Nephron (organoid): ENCODE data around the gene F11R.

Experiments
- H3K27ac Mint-ChIP-seq, 3 experiments: 2 replicates each; pipeline ENCODE4 v1.8.0; 2020; ENCODE audit warnings: mixed read lengths in 3 of 3, mild to moderate bottlenecking in 2 of 3, moderate library complexity in 1 of 3
- H3K27me3 Mint-ChIP-seq: 2 replicates; pipeline ENCODE4 v1.8.0; 2021; ENCODE audit warnings: low read depth, mild to moderate bottlenecking, moderate library complexity, mixed read lengths
- H3K36me3 Mint-ChIP-seq: 2 replicates; pipeline ENCODE4 v1.8.0; 2020; ENCODE audit warnings: low read depth, mixed read lengths
- H3K4me1 Mint-ChIP-seq: 2 replicates; pipeline ENCODE4 v1.8.0; 2020; ENCODE audit warnings: mixed read lengths
- H3K4me3 Mint-ChIP-seq, 3 experiments: 2 replicates each; pipeline ENCODE4 v1.8.0; 2020; ENCODE audit warnings: mild to moderate bottlenecking in 3 of 3, mixed read lengths in 3 of 3, moderate library complexity in 2 of 3
- H3K9me3 Mint-ChIP-seq: 2 replicates; pipeline ENCODE4 v1.8.0; 2020; ENCODE audit warnings: mixed read lengths
- TF ChIP-seq, protein P1 (sequence below), 3 experiments: fragments of 200-600 bp; sonication (generic); IDR thresholded peaks; one replicate each; pipeline ENCODE4 v1.5.0; 2021; ENCODE audit warnings: antibody characterized with exemption in 3 of 3; ENCODE audit not compliant: unreplicated experiment in 3 of 3

The F11R gene

GRCh38 chr1:161048949-161049722 is 28.2 kb upstream of the F11R start:
- Mint-ChIP-seq H3K27me3 (peaks cover 27% of the 10 kb centered on the region), H3K4me3 (peak overlapping the region; percentile 63 to 76 (median 66)), H3K36me3 (peaks cover 19% of the 10 kb centered on the region), H3K9me3 (peaks cover 27% of the 10 kb centered on the region), H3K4me1 (peaks cover 4% of the 10 kb centered on the region), H3K27ac (peak overlapping the region; percentile 39 to 69 (median 53))
- TF ChIP-seq, protein P1, sequence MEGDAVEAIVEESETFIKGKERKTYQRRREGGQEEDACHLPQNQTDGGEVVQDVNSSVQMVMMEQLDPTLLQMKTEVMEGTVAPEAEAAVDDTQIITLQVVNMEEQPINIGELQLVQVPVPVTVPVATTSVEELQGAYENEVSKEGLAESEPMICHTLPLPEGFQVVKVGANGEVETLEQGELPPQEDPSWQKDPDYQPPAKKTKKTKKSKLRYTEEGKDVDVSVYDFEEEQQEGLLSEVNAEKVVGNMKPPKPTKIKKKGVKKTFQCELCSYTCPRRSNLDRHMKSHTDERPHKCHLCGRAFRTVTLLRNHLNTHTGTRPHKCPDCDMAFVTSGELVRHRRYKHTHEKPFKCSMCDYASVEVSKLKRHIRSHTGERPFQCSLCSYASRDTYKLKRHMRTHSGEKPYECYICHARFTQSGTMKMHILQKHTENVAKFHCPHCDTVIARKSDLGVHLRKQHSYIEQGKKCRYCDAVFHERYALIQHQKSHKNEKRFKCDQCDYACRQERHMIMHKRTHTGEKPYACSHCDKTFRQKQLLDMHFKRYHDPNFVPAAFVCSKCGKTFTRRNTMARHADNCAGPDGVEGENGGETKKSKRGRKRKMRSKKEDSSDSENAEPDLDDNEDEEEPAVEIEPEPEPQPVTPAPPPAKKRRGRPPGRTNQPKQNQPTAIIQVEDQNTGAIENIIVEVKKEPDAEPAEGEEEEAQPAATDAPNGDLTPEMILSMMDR (IDR thresholded peaks at IDR 0.05; ENCODE audit: unreplicated experiment in 3 of 3) = no peak

DNA sequence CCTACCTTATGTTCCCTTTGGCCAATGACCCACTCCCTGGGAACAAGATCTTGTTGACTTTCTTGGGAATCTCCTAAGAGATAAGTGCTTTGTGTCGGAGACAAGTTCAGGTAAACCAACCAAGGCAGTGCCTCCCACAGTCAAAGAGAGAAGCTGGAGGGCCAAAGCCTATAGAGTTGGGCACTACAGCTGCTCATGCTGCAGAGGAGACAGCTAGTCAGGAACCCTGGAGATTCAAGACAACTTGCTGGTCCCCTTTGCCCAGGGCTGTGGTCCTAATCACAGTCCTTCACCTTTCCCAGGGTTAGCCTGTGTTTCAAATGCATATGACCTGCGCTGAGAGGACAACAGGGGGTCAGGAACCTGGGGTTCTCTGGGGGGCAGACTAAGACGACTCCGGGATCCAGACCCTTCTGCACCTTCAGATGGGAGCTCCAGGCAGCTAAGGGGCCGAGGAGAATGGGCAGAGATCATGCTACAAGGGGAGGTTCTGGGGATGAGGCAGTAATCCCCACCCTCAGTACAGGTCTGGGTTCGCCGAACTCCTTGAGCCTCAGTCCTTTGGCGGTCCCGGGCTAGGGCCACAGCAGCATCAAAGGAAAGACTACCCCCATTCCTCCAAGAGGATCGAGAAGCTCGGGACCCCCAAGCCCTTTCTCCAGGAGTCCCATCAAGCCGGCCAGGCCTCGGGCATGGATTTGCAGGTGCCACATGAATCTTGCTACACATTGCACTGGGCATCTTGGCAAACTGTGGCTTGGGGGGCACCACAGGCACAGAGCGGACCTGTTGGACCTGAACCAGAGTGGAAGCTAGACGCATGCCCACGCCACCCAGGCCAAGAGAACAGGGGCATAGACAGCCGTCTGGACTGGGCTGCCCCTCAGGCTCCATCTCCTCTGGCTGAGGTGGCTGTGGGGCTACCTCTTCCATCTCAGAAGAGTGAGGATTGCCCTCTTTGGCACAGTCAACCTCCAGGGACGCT is 26.8 kb upstream of the F11R start:
- TF ChIP-seq, protein P1 (IDR thresholded peaks at IDR 0.05; ENCODE audit: unreplicated experiment in 3 of 3) = no peak
- Mint-ChIP-seq H3K4me1 (peaks cover 8% of the 10 kb centered on the region), H3K27ac (peak overlapping the region; percentile 46 to 75 (median 75)), H3K9me3 (peaks cover 27% of the 10 kb centered on the region), H3K4me3 (peak overlapping the region; percentile 63 to 76 (median 72)), H3K27me3 (peaks cover 27% of the 10 kb centered on the region), H3K36me3 (peaks cover 22% of the 10 kb centered on the region)

DNA sequence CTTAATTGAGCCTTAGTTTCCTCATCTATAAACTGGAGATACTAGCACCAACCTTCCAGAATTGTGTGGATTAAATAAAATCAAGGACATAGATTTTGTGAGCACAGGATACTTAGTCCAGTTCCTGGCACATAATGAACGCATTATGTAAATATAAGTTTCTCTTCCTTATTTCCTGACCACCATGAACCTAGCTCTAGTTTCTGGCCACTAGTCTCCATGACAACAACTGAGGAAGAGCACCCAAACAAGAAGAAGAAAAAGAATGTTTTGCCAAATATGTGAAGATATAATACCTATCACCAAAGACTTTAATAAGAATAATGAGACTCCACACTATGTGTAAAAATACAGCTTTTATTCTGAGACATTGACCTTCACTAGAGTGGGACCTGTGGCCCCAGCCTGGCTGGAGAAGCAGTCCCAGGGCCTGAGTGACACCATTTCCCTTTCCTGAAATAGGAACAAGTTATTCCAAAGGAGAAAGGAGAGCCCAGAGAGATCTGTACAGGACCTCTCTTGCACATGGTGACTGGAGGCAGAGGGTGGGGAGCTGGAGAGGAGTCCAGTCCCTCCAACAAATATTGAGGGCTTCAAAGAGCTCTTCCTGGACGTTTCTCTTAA is 25.8 kb upstream of the F11R start:
- peaks cover 16% of the 10 kb centered on the region for H3K4me1 Mint-ChIP-seq
- peak overlapping the region; percentile 99 to 100 (median 100) for H3K27ac Mint-ChIP-seq
- peaks cover 27% of the 10 kb centered on the region for H3K9me3 Mint-ChIP-seq
- TF ChIP-seq, protein P1 (IDR thresholded peaks at IDR 0.05; ENCODE audit: unreplicated experiment in 3 of 3) = no peak
- H3K27me3 Mint-ChIP-seq = peaks cover 19% of the 10 kb centered on the region
- peaks cover 32% of the 10 kb centered on the region for H3K36me3 Mint-ChIP-seq
- peak overlapping the region; percentile 86 to 92 (median 91) for H3K4me3 Mint-ChIP-seq

GRCh38 chr1:161045736-161046604 is 25.0 kb upstream of the F11R start, which contains the start of gene USF1:
Gene USF1, minus strand, starts transcription at chr1:161045977. Its CDS starts 2,702 bp downstream, at chr1:161043275.
- TF ChIP-seq, protein P1 (IDR thresholded peaks at IDR 0.05; ENCODE audit: unreplicated experiment in 3 of 3) = no peak
- Mint-ChIP-seq H3K4me3 (peak within 1 kb of the TSS; percentile 86 to 92 (median 91)), H3K27ac (peak within 1 kb of the TSS; percentile 99 to 100 (median 100)), H3K27me3 (peaks cover 19% of the 10 kb centered on the region), H3K36me3 (peaks cover 39% of the 10 kb centered on the region), H3K9me3 (peaks cover 27% of the 10 kb centered on the region), H3K4me1 (peaks cover 19% of the 10 kb centered on the region)
